NCI-H2227 (cell line): ENCODE results near the gene EHMT1.
"Not testable (repeated sequence)": the region's sequence is repeated elsewhere in the genome, so short reads cannot be mapped to it uniquely, and the experiment has no call there.

Experiments used
- DNase-seq: peaks from one replicate; lab custom pipeline; 2025; ENCODE audit not compliant: unreplicated experiment; lab: John Stamatoyannopoulos, UW

EHMT1 gene

DNA sequence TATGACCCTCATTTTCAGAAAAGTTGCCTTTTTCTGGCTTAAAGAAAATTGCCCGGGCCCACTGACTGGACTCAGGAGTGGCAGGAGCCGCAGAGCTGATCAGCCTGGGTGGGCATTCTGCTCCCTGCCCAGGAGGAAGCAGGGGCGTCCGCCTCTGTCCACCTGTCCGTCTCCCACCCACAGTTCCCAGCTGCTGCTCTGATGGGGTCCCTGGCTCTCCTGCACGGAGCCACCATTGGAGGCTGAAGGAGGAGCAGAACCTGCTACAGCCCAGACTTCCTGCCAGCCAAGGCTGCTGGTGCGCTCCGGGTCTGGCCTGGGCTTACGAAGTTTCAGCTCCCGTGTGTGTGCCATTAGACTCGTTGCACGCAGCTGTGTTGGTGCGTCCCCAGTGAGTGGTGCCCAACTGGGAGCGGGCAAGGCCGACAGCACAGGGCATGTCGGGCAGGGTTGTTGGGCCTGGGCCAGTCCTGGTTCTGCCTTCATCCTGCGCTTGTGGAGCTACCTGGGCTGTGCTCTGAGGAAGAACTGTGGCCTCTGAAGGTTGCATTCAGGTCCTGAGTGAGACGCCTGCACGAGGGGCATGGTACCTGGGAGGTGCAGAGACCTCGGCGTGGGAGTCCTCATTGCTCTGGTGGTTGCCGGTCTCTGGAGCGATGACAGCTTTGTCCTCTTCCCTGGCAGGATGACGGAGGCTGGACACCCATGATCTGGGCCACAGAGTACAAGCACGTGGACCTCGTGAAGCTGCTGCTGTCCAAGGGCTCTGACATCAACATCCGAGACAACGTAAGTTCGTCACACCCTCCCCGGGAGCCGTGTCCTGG is 181.6 kb downstream of the EHMT1 start:
- DNase-seq, result no peak

DNA sequence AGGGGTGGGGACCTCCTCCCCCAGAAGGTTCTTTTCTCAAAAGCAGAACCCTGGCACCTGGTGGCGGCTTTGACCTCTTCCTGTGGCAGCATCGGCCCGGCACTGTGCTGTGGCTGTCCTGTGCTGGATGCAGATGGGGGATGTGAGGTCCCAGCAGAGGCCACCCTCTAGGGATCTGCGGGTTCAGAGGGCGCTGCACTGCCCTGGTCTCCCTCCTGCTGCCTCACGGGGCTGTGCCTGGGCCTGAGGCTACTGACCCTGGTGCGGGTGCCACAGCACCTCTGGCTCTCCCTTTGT is 182.2 kb downstream of the EHMT1 start:
- no peak for DNase-seq

DNA sequence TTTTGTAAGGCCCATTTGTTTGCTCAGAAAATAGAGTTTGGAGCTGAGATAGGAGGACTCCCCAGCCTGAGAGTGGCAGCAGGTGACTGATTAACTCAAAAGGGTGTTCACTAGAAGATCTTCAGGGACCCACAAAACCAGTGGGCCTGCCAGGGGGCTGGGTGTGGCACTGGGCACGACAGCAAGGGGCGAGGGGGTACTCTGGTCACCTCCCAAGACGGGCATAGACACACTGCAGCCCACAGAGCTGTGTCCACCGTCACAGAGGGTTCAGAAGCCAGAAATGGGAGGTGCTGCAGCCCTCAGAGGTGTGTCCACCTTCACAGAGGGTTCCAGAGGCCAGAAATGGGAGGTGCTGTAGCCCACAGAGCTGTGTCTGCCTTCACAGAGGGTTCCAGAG is 183.2 kb downstream of the EHMT1 start:
- no peak for DNase-seq

DNA sequence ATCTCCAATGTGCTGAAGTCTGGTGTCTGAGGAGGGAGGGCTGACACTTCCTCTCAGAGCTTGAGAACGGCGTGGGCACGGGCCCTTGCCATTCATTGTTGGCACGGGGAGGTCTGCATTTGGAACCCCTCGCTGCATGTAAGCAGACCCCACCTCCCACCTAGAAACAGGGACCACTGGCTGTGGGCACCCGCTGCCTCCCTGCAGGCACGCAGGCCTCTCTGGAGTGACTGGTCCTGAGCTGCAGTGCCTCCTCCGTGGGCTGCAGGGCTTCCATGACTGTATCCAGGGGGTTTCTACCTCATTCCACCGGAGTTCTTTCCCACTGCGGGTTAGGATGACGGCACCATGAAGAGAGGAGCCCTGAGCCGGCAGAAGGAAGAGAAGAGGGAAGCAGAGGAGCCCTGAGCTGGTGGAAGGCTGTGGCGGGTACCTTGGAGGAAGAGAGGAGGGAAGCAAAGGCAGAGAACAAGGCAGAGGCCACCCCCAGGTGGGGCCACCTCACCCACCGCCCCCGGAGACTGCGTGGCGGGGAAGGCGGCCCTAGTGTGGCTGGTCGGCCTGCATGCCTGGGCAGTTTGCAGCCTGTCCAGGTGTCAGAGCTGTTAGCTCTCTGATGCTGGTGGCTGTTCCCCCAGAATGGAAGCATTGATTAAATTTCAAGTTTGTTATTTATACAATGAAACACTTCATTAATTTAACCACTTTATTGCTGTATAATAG is 183.9 kb downstream of the EHMT1 start:
- DNase-seq, result no peak

DNA sequence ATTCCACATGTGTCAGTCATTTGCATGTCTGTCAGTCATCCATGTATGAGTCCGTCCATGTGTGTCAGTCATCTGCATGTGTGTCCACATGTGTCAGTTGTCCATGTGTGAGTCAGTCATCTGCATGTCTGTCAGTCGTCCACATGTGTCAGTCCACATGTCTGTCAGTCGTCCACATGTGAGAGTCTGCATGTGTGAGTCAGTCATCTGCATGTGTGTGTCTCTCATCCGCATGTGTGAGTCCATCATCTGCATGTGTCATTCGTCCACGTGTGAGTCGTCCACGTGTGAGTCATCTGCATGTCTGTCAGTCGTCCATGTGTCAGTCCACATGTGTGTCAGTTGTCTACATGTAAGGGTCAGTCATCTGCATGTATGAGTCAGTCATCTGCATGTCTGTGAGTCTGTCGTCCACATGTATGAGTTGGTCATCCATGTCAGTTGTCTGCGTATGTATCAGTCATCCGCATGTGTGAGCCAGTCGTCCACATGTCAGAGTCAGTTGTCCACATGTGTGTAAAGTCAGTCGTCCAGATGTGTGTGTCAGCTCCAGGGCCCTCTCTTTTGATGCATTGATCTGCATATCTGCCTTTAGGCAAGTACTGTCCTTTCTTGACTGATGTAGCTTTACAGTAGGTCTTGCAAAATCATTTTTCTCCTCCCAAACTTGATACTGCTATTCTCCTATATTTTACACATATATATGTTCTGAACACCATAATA is 186.3 kb downstream of the EHMT1 start:
- DNase-seq, result no peak

DNA sequence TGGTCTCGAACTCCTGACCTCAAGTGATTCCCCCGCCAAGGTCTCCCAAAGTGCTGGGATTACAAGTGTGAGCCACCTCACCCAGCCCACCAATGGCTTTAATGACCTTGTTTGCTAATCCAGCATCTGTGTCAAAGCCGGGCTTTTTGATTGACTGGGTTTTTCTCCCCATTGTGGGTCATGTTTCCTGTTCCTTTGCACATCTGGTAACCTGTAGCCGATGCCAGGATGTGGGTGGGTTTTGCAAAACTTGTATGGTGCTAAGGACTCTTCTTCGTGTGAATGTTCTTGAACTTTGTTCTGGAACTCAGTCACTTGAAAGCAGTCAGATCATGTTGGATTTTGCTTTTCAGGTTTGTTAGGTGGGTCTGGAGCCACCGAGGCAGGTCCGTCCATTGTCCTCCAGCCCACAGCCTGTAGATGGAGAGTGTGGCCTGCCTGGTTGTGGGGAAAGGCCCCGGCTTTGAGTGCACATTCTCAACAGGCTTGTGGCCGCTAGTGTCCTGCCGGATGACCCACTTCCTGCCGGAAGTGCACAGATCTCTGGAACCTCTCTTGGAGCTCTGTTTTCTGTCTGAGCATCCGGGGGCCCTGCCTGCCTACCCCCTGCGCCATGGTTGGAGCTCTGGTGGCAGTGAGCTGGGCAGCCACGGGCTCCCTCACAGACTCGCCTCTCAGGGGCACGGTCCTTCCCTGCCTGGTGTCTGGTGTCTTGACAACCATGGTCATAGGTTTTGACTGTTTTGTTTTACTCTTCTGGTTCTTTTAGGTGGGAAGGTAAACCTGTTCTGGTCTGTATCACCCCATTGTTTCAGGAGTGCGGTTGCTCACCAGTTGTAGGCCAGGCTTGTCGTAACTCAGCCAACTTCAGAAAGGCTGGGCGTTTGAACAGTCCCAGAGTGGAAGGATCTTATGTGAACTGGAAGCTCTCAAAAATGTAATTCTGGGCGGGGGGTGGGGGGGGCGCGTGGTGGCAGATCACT is 189.2 kb downstream of the EHMT1 start:
- DNase-seq, result no peak

DNA sequence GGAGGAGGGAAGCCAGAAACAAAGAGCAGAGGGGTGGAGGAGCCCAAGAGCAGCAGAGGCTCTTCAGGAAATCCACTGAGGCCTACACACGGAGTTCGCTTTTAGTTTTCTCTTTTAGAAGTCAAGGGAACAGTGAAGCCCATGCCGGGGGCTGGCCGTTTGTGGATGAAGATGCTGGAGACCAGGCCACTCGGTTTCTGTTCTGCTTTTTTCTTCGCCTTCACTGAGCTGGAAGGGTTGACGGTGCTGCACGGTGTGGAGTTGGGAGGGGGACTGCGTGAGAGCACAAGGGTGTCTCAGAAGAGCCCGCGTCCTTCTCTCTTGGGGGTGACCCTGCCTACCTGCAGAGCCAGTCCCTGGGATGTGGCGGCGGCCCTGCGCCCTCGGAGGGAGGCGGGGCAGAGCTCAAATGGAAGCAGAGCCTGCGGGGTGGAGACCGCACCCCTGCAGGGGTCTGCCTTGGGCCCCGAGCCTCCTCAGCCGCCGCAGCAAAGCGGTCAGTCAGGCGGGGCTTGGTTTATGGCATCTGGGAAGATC is 190.3 kb downstream of the EHMT1 start:
- DNase-seq, result no peak

DNA sequence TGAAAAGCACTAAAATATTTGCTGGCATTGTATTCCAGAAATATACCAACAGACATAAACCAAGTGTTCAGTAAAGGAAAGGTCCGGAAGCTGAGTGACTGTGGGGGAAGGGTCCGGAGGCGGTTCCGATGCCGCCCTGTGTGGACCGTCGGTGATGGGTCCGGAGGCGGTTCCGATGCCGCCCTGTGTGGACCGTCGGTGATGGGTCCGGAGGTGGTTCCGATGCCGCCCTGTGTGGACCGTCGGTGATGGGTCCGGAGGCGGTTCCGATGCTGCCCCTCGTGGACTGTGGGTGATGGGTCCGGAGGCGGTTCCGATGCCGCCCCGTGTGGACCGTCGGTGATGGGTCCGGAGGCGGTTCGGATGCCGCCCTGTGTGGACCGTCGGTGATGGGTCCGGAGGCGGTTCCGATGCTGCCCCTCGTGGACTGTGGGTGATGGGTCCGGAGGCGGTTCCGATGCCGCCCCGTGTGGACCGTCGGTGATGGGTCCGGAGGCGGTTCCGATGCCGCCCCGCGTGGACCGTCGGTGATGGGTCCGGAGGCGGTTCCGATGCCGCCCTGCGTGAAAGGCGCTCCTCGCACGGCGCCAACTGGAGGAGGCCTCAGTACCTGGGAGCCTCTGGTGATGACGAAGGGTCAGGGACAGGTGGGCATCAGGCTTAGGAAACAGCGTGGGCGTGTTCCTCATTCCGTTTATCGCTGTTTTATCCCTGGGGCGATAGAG is 191.1 kb downstream of the EHMT1 start:
- DNase-seq, result not testable (repeated sequence)

DNA sequence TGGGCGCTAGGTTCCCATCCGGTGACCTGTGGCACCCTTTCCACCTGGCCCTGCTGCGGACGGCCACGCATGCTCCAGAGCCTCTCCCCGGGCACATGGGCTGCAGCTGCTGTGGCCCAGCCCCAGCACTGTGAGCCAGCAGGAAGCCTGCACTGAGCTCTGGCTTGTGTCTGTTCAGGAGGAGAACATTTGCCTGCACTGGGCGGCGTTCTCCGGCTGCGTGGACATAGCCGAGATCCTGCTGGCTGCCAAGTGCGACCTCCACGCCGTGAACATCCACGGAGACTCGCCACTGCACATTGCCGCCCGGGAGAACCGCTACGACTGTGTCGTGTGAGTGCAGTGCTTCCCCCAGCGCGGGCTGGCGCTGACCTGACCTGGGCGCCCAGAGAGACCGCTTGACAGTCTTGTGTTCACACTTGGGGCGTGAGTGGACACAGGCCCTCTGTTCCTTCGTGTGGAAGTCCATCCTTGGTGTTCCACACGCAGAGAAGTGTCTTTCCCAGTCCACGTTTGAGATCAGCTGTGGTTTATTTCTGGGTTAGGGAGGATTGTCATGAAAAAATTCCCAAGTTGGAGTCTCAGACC is 192.6 kb downstream of the EHMT1 start:
- no peak for DNase-seq

DNA sequence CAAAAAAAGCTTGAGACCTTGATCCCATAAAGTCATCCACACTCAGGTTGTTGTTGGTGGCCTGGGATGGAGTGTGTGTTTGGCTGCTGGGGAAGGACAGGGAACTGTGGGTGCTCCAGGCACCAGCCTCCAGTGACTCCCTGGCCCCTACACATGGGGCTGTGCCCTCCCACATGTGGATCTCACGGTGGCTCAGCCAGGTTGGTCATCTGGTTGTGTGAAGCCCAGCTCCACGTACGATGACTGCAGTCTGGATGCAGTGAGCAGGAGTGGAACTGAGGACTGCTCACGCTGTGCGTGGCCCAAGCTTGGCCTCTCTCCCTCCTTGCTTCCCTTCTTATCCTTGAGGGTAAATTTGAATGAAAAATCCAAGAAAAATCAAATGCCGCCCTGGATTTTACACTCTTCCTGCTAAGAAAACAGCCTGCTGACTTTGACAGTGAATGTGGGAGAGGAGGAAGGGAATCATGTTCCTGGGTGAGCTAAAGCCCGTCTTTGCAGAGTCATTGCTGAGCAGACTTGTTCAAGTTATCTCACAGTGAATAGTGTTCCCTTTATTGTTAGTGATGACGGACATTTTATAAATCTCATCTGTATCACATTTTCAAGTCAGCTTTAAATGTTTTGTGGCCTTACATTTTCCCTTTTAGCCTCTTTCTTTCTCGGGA is 193.7 kb downstream of the EHMT1 start:
- DNase-seq, result no peak

DNA sequence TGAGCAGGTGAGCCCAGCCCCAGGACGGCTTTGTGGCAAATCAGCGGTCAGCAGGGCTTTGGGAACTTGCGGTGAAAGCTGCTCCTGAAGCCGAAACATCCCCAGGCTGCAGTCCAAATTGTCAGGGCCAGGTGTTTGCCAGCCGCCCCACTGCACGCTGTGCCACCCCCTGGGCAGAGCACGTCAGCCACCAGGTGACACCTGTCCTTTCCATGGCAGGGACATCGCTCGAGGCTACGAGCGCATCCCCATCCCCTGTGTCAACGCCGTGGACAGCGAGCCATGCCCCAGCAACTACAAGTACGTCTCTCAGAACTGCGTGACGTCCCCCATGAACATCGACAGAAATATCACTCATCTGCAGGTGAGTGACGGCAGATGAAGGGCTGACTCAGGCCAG is 194.4 kb downstream of the EHMT1 start:
- no peak for DNase-seq

DNA sequence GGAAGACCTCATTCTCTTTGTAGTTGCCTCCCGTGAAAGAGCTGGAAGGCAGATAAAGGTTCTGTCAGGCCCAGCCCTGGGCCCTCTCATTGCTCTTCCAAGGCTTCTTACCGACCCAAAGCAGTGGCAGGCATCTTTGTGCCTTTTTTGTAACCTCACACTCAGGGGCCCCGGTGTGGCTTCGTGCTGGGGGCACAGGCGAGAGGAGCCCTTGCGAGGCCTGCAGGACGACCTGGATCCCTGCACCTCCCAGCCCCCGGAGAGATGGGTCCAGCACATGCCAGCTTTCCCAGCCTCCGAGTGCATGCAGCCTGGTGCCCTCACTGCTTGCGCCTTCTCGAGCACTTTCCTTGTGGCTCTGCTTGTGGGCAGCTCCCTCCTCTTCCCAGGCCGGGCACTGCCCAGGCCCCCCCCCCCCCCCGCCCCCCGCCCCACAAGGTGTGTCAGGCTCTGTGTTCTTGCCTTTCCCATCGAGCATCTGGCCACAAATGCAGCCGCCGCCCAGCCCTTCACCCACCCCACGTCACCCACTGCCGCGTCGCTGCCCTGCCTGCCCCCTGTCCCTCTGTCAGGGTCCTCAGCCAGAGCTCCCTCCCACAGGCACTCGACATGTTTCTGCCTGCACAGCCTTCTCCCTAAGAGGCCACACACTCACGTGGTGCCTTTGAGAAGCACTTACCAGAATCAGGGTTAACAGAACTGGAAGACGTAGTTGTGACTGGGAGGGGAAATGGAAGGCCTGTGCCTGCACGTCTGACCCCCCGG is 195.0 kb downstream of the EHMT1 start:
- DNase-seq, result no peak

DNA sequence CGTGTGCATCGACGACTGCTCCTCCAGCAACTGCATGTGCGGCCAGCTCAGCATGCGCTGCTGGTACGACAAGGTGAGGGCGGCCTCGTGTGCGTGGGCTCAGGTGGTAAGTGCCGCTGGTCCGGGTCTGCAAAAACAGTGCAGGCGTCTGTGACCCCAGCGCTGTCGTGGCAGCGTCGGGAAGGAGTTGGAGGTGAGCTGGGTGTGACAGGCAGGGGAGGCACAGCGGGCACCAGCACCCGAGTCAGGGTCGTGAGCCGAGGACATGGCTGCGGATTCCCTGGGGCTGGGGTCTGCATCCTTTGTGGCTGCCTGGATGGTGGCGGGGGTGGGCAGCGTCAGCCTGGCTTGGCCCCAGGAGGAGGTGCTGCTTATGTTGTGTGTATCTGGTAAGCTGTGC is 195.6 kb downstream of the EHMT1 start:
- DNase-seq, result no peak

DNA sequence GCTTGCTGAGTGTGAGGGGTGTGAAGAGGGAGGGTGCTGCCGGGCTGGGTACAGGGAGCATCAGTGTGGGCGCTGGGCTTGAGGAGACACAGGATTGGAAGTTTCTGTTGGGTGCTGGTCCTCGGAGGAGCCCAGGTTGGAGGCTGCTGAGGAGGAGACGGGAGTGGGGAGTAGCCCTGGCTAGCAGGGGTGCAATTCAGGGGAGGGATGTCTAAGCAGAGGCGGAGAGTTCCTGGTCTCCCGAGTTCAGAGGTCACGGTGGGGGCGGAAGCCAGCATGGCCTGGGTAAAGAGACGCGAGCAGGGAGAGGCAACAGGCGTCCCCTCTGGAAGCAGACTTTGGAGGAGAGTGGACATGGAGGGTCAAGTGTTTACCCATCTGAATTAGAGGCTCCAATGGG is 196.0 kb downstream of the EHMT1 start:
- DNase-seq, result no peak

DNA sequence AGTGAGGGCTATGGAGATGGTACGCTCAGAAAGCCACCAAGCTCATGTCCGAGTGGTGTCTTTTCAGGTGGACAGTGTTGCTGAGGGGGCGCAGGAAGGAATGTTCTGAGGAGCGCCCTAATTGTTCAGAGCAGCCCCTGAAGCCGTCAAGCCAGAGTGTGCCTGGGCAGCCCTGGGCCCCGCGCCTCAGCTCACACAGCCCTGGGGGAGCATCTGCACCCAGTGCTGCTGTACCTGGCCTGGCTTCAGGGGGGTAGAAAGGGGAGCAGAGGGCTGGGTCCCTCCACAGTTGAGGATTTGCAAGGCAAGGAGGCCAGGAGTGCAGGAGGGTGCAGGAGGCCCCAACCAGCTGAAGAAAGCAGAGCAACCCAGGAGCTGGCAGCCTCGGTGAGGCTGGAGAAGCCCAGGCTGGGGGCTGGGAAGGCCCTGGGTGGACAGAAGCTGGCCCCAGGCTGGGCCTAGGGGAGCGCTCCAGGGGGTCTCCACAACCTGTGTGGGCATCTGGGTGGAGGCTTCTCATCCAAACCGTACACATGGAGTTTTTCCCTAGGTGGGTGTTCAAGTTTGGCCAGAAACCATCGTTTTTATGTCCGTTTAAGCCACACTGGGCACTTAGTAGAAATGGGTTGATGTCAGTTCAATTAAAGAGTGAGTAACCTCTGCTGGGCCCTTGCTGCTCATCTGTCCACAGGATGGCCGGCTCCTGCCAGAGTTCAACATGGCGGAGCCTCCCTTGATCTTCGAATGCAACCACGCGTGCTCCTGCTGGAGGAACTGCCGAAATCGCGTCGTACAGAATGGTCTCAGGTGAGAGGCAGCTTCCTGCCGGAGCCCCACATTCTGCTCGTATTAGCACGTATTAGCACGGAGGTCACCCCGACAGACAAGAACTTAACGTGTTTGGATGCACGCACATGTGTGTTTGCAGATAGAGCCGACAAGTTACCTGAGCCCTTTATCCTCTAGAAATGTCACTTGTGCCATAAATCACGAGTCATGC is 196.8 kb downstream of the EHMT1 start:
- DNase-seq, result no peak

DNA sequence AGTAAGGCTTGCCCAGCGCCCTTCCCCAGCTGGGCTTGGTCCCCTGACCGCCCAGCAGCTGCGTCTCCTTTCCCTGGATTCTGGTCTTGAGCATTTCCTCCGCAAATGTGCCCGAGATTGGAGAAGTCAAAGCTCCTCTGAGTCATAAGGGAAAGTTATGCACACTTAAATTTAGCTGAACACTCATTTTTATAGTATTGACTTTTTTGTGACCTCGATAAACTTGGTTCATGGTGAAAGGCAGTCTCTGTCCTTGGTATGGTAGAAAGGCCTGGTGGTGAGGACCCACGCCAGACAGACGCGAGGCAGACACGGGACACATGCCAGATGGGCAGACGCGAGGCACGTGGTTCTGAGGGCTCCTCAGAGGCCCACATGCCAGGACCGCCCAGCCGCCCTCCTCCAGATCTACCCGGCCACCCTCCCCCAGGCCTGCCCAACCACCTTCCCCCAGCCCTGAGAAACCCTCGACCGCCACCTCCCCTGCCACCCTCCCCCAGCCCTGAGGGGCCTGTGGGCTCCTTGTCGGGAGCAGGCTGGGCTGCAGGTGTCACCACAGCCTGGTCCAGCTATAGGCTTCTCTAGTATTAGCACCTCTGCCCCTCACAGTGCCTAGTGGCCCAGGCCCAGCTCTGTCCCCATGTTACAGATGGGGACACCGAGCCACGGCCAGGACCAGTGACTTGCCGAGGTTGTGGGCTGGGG is 197.9 kb downstream of the EHMT1 start:
- no peak for DNase-seq
